Neural cell (in vitro differentiated cells): ENCODE data around the gene MPP1. TPM values are rescaled to one million over a fixed set of nuclear protein-coding genes. Genes with fewer than 3 reads are reported as not detected.
"Not testable (repeated sequence)": the region's sequence is repeated elsewhere in the genome, so short reads cannot be mapped to it uniquely, and the experiment has no call there.

Experiments
- H2AFZ ChIP-seq: fragments of 200-600, 300-800 bp; sonication (generic), shearing (Covaris generic); 2 replicates; pipeline ENCODE4 v1.6.0; 2014; ENCODE audit warnings: low read depth, mild to moderate bottlenecking, antibody characterized with exemption, low read length, moderate library complexity
- H3F3A ChIP-seq: fragments of 200-600 bp; shearing (Covaris generic); 2 replicates; pipeline ENCODE4 v1.6.1; 2016; ENCODE audit warnings: mild to moderate bottlenecking, moderate library complexity, mixed read lengths, antibody characterized with exemption, low read length; ENCODE audit not compliant: insufficient read depth, poor library complexity, severe bottlenecking
- H3K27ac ChIP-seq: fragments of 200-600, 300-800 bp; sonication (generic), shearing (Covaris generic); 2 replicates; pipeline ENCODE4 v1.5.1; 2014; ENCODE audit warnings: mild to moderate bottlenecking, low read length, moderate library complexity
- H3K27me3 ChIP-seq: fragments of 300-800, 200-600 bp; sonication (generic), shearing (Covaris generic); 2 replicates; pipeline ENCODE4 v1.6.0; 2014; ENCODE audit warnings: mild to moderate bottlenecking, low read depth, low read length, moderate library complexity; ENCODE audit not compliant: insufficient read depth
- H3K36me3 ChIP-seq: fragments of 300-800, 200-600 bp; sonication (generic), shearing (Covaris generic); 2 replicates; pipeline ENCODE4 v1.5.1; 2014; ENCODE audit warnings: mild to moderate bottlenecking, antibody characterized with exemption, low read length, moderate library complexity; ENCODE audit not compliant: insufficient read depth
- H3K4me2 ChIP-seq: fragments of 300-800, 200-600 bp; sonication (generic), shearing (Covaris generic); 2 replicates; pipeline ENCODE4 v1.6.0; 2014; ENCODE audit warnings: mild to moderate bottlenecking, low read length
- H3K4me3 ChIP-seq: fragments of 300-800, 200-600 bp; sonication (generic), shearing (Covaris generic); 2 replicates; pipeline ENCODE4 v1.5.1; 2014; ENCODE audit warnings: mild to moderate bottlenecking, low read length, moderate library complexity
- H3K79me2 ChIP-seq: fragments of 200-600 bp; shearing (Covaris generic); replicated peaks from 2 replicates; pipeline ENCODE4 v1.6.0; 2014; ENCODE audit warnings: mild to moderate bottlenecking, low read length, moderate library complexity; ENCODE audit not compliant: insufficient read depth
- H3K9ac ChIP-seq: fragments of 300-800, 200-600 bp; sonication (generic), shearing (Covaris generic); 2 replicates; pipeline ENCODE4 v1.6.1; 2016; ENCODE audit warnings: mild to moderate bottlenecking, low read length, mixed read lengths
- H3K9me2 ChIP-seq: fragments of 200-600 bp; shearing (Covaris generic); 2 replicates; pipeline ENCODE4 v1.6.1; 2016; ENCODE audit warnings: mild to moderate bottlenecking, low read length, mixed read lengths; ENCODE audit not compliant: insufficient read depth
- H3K9me3 ChIP-seq: fragments of 200-600, 300-800 bp; sonication (generic), shearing (Covaris generic); 2 replicates; pipeline ENCODE4 v1.6.1; 2016; ENCODE audit warnings: mild to moderate bottlenecking, mixed run types, low read length, moderate library complexity, mixed read lengths
- H4K20me1 ChIP-seq: fragments of 200-600 bp; shearing (Covaris generic); 2 replicates; pipeline ENCODE4 v1.6.1; 2016; ENCODE audit warnings: mild to moderate bottlenecking, mixed run types; ENCODE audit not compliant: insufficient read depth
- MXI1 ChIP-seq: fragments of 450-650 bp; conservative IDR thresholded peaks from 2 replicates; pipeline ENCODE4 v1.6.1; 2014; ENCODE audit warnings: antibody characterized with exemption, mild to moderate bottlenecking; ENCODE audit not compliant: poor library complexity, severe bottlenecking
- POLR2AphosphoS5 ChIP-seq: IDR thresholded peaks from 2 replicates; pipeline ENCODE4 v1.6.1; 2012
- RAD21 ChIP-seq: fragments of 450-650 bp; conservative IDR thresholded peaks from 2 replicates; pipeline ENCODE4 v1.6.1; 2014; ENCODE audit warnings: antibody characterized with exemption, mild to moderate bottlenecking, moderate library complexity
- SMC3 ChIP-seq: fragments of 450-650 bp; conservative IDR thresholded peaks from 2 replicates; pipeline ENCODE4 v1.6.1; 2014; ENCODE audit warnings: antibody characterized with exemption, mild to moderate bottlenecking, moderate library complexity; ENCODE audit not compliant: poor library complexity
- TAF1 ChIP-seq: IDR thresholded peaks from 2 replicates; pipeline ENCODE4 v1.6.1; 2012; ENCODE audit warnings: low read depth
- polyA plus RNA-seq: library from polyadenylated mRNA; depleted of rRNA; stranded (reverse); fragments of >200 nt; gene quantifications from 2 replicates; pipeline ENCODE4 v1.2.3, GENCODE V29; 2014
- TF ChIP-seq, protein P1 (sequence below): fragments of 450-650 bp; IDR thresholded peaks from 2 replicates; pipeline ENCODE4 v1.5.1; 2014; ENCODE audit warnings: antibody characterized with exemption, mild to moderate bottlenecking, moderate library complexity; ENCODE audit not compliant: poor library complexity, severe bottlenecking
- TF ChIP-seq, protein P2 (sequence below): IDR thresholded peaks from 2 replicates; pipeline ENCODE4 v1.6.1; 2012; ENCODE audit warnings: borderline replicate concordance

Gene MPP1
- polyA plus RNA-seq, 1 donor from 2014 or later = 17.5 TPM

DNA sequence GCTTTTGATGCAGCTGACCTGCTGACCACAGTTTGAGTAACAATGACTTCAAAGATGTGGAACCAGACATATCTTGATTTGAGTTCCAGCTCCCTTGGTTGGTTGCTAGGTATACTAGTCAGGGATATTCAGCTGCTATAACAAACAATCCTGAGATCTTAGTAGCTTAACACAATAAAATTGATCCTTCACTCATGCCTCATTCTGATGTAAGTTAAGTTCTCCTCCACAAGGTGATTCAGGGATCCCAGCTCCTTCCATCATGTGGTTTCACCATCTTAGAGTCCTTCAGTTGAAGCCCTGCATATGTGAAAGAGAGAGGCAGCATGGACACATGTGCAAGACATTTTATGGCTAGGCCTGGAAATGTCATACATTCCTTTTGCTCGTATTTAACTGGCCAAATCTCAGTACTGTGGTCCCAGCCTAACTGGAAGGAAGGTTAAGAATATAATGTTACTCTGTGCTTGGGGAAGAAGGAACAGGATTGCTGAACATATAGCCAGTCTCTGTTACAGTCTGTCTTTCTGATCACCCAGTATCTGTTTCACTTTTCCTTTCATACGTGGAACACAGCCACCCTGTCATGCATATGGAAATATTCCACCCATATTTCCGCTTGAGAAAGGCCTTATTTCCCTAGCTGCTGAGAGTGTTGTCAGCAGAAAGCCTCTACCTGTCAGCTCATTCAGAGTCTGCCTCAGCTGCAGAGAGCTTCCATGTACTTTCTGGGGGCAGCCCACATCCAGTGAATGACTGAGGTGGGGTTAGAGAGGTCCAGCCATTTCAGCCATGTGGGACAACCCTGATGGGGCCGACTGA is 22.1 kb upstream of the MPP1 start:
- Histone ChIP-seq H3K4me2 (no peak overlapping the region), H3K27me3 (no peaks in the 10 kb centered on the region), H3K9ac (no peak overlapping the region), H3F3A (no peaks in the 10 kb centered on the region), H3K9me2 (no peaks in the 10 kb centered on the region), H3K4me3 (no peak overlapping the region), H4K20me1 (no peaks in the 10 kb centered on the region), H3K36me3 (no peaks in the 10 kb centered on the region), H3K79me2 (no peaks in the 10 kb centered on the region), H2AFZ (no peak overlapping the region), H3K9me3 (no peaks in the 10 kb centered on the region), H3K27ac (no peak overlapping the region)
- TF ChIP-seq POLR2AphosphoS5 (no peak), TAF1 (no peak), RAD21 (no peak), MXI1 (no peak), SMC3 (no peak)
- TF ChIP-seq, protein P1, sequence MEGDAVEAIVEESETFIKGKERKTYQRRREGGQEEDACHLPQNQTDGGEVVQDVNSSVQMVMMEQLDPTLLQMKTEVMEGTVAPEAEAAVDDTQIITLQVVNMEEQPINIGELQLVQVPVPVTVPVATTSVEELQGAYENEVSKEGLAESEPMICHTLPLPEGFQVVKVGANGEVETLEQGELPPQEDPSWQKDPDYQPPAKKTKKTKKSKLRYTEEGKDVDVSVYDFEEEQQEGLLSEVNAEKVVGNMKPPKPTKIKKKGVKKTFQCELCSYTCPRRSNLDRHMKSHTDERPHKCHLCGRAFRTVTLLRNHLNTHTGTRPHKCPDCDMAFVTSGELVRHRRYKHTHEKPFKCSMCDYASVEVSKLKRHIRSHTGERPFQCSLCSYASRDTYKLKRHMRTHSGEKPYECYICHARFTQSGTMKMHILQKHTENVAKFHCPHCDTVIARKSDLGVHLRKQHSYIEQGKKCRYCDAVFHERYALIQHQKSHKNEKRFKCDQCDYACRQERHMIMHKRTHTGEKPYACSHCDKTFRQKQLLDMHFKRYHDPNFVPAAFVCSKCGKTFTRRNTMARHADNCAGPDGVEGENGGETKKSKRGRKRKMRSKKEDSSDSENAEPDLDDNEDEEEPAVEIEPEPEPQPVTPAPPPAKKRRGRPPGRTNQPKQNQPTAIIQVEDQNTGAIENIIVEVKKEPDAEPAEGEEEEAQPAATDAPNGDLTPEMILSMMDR = no peak
- TF ChIP-seq, protein P2, sequence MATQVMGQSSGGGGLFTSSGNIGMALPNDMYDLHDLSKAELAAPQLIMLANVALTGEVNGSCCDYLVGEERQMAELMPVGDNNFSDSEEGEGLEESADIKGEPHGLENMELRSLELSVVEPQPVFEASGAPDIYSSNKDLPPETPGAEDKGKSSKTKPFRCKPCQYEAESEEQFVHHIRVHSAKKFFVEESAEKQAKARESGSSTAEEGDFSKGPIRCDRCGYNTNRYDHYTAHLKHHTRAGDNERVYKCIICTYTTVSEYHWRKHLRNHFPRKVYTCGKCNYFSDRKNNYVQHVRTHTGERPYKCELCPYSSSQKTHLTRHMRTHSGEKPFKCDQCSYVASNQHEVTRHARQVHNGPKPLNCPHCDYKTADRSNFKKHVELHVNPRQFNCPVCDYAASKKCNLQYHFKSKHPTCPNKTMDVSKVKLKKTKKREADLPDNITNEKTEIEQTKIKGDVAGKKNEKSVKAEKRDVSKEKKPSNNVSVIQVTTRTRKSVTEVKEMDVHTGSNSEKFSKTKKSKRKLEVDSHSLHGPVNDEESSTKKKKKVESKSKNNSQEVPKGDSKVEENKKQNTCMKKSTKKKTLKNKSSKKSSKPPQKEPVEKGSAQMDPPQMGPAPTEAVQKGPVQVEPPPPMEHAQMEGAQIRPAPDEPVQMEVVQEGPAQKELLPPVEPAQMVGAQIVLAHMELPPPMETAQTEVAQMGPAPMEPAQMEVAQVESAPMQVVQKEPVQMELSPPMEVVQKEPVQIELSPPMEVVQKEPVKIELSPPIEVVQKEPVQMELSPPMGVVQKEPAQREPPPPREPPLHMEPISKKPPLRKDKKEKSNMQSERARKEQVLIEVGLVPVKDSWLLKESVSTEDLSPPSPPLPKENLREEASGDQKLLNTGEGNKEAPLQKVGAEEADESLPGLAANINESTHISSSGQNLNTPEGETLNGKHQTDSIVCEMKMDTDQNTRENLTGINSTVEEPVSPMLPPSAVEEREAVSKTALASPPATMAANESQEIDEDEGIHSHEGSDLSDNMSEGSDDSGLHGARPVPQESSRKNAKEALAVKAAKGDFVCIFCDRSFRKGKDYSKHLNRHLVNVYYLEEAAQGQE = no peak

DNA sequence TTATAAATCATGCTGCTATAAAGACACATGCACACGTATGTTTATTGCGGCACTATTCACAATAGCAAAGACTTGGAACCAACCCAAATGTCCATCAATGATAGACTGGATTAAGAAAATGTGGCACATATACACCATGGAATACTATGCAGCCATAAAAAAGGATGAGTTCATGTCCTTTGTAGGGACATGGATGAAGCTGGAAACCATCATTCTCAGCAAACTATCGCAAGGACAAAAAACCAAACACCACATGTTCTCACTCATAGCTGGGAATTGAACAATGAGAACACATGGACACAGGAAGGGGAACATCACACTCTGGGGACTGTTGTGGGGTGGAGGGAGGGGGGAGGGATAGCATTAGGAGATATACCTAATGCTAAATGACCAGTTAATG is 20.3 kb upstream of the MPP1 start:
- H3K27ac ChIP-seq, H3K9me3 ChIP-seq, H3F3A ChIP-seq, H3K79me2 ChIP-seq, H2AFZ ChIP-seq, H4K20me1 ChIP-seq, H3K9ac ChIP-seq, H3K27me3 ChIP-seq, H3K4me2 ChIP-seq, H3K9me2 ChIP-seq, H3K4me3 ChIP-seq, H3K36me3 ChIP-seq: not testable (repeated sequence)

DNA sequence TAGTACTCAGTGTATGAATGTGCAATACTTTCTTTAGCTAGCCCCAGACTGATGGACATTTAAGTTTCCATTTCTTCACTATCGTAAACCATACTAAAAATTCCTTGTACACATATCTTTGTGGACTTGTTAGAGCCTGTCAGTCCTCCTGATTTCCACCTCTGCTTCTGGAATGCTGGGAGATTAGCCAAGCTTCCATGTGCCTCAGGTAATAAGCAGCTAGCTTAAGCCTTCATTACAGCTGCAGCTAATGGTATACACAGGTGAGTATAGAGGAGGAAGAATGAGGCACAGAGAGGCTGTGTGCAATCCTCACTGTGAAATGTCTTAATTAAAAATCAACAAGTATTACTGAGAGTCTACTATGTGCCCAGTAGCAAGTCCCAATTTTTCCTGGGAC is 19.4 kb upstream of the MPP1 start:
- Histone ChIP-seq H3K36me3 (no peaks in the 10 kb centered on the region), H3K27ac (no peak overlapping the region)
- TF ChIP-seq POLR2AphosphoS5 = no peak

More for the DNA sequence above, 19.4 kb upstream of the MPP1 start:
- H4K20me1 ChIP-seq = no peaks in the 10 kb centered on the region
- no peak overlapping the region for H2AFZ ChIP-seq
- no peak overlapping the region for H3K9ac ChIP-seq
- H3K79me2 ChIP-seq = no peaks in the 10 kb centered on the region
- no peaks in the 10 kb centered on the region for H3F3A ChIP-seq
- H3K4me2 ChIP-seq = no peak overlapping the region
- no peaks in the 10 kb centered on the region for H3K27me3 ChIP-seq
- no peak overlapping the region for H3K4me3 ChIP-seq
- H3K9me2 ChIP-seq = no peaks in the 10 kb centered on the region
- H3K9me3 ChIP-seq = no peaks in the 10 kb centered on the region
